H1 (cell line): ENCODE results near the gene SCMH1. TPM values are rescaled to one million over a fixed set of nuclear protein-coding genes. Genes with fewer than 3 reads are reported as not detected.

ENCODE experiments used
- CTCF ChIA-PET: fragments of 300-600 bp; sonication (Branson Sonifier 250); formaldehyde crosslinking; loops from one replicate; lab custom pipeline; 2021; ENCODE audit not compliant: partially characterized antibody; lab: Charles Lee
- POLR2A ChIA-PET: fragments of 300-600 bp; sonication (Branson Sonifier 250); formaldehyde crosslinking; loops from one replicate; lab custom pipeline; 2021; ENCODE audit warnings: inconsistent platforms; ENCODE audit not compliant: partially characterized antibody; lab: Charles Lee
- DNase-seq, 2 experiments: peaks; one replicate each; pipeline versions ENCODE4 v3.0.0 to v3.0.0-alpha.2; 2010 to 2022; ENCODE audit warnings: low spot score in 2 of 2, low read depth in 1 of 2, mixed read lengths in 1 of 2
- FAIRE-seq: peaks from 2 replicates; lab custom pipeline; 2011; peaks lifted over from hg19 to GRCh38; lab: Jason Lieb, UNC
- H2AFZ ChIP-seq: 2 replicates; pipeline ENCODE4 v1.8.1; 2012; ENCODE audit warnings: low read length, inconsistent platforms
- H2AK5ac ChIP-seq: 2 replicates; pipeline ENCODE4 v1.6.1; 2013; ENCODE audit warnings: low read depth, low read length
- H2BK120ac ChIP-seq: replicated peaks from 2 replicates; pipeline ENCODE3; 2013; ENCODE audit warnings: low read depth, low read length, inconsistent platforms
- H2BK12ac ChIP-seq: 2 replicates; pipeline ENCODE4 v1.6.1; 2013; ENCODE audit warnings: low read depth, low read length
- H2BK15ac ChIP-seq: 2 replicates; pipeline ENCODE4 v1.6.1; 2013; ENCODE audit warnings: low read length
- H2BK20ac ChIP-seq: 2 replicates; pipeline ENCODE4 v1.6.1; 2013; ENCODE audit warnings: low read length
- H2BK5ac ChIP-seq: 2 replicates; pipeline ENCODE4 v1.6.1; 2013; ENCODE audit warnings: low read depth, low read length
- H3K14ac ChIP-seq: 2 replicates; pipeline ENCODE4 v1.6.1; 2013; ENCODE audit warnings: inconsistent platforms; ENCODE audit not compliant: insufficient read length
- H3K18ac ChIP-seq: 2 replicates; pipeline ENCODE4 v1.6.1; 2013; ENCODE audit warnings: low read length; ENCODE audit errors: extremely low read depth
- H3K23ac ChIP-seq: 2 replicates; pipeline ENCODE4 v1.6.1; 2013; ENCODE audit warnings: inconsistent platforms; ENCODE audit not compliant: insufficient read length
- H3K23me2 ChIP-seq: 2 replicates; pipeline ENCODE4 v1.6.1; 2013; ENCODE audit warnings: low read depth, low read length
- H3K27ac ChIP-seq: 2 replicates; pipeline ENCODE4 v1.6.1; 2011; ENCODE audit warnings: low read depth, low read length, inconsistent platforms
- H3K27me3 ChIP-seq, 4 experiments: replicated peaks in 1 of 4; 1 replicate in 1 of 4; 2 replicates in 3 of 4; pipeline versions ENCODE4 v1.6.1 to v1.8.1; 2011 to 2013; ENCODE audit warnings: low read length in 3 of 4, mild to moderate bottlenecking in 3 of 4, inconsistent platforms in 2 of 4, mixed read lengths in 2 of 4, moderate library complexity in 1 of 4; ENCODE audit not compliant: control insufficient read depth in 3 of 4, insufficient read depth in 3 of 4; ENCODE audit errors: extremely low read depth in 1 of 4
- H3K36me3 ChIP-seq, 4 experiments: 2 replicates each; pipeline versions ENCODE4 v1.6.1 to v1.8.1; 2011 to 2013; ENCODE audit warnings: mild to moderate bottlenecking in 4 of 4, low read length in 3 of 4, moderate library complexity in 2 of 4, control low read depth in 1 of 4, inconsistent platforms in 1 of 4; ENCODE audit not compliant: insufficient read depth in 4 of 4, control insufficient read depth in 2 of 4
- H3K4ac ChIP-seq: replicated peaks from 2 replicates; pipeline ENCODE3; 2013; ENCODE audit warnings: low read length, low read depth, mixed read lengths, inconsistent platforms; ENCODE audit not compliant: insufficient read length
- H3K4me1 ChIP-seq, 4 experiments: replicated peaks in 1 of 4; 1 replicate in 1 of 4; 2 replicates in 3 of 4; pipeline versions ENCODE4 v1.6.1 to v1.8.1; 2011 to 2013; ENCODE audit warnings: low read length in 3 of 4, inconsistent platforms in 2 of 4, mixed read lengths in 1 of 4; ENCODE audit not compliant: insufficient read depth in 4 of 4, control insufficient read depth in 3 of 4
- H3K4me2 ChIP-seq, 2 experiments: 2 replicates each; pipeline versions ENCODE4 v1.6.1 to v1.8.1; 2011 to 2013; ENCODE audit warnings: low read depth in 2 of 2, low read length in 2 of 2, control low read depth in 1 of 2, inconsistent platforms in 1 of 2, mild to moderate bottlenecking in 1 of 2; ENCODE audit not compliant: insufficient read depth in 1 of 2
- H3K4me3 ChIP-seq, 4 experiments: fragments of 200-600, 300-600 bp in 1 of 4; sonication (generic), shearing (Covaris generic), sonication (Bioruptor Twin) in 1 of 4; 2 replicates each; pipeline versions ENCODE4 v1.5.1 to v1.8.1; 2011 to 2016; ENCODE audit warnings: low read length in 4 of 4, low read depth in 3 of 4, control low read depth in 2 of 4, inconsistent platforms in 2 of 4, mild to moderate bottlenecking in 2 of 4, mixed read lengths in 1 of 4, moderate library complexity in 1 of 4; ENCODE audit not compliant: insufficient read depth in 2 of 4; ENCODE audit errors: extremely low read depth in 1 of 4
- H3K56ac ChIP-seq: replicated peaks from 2 replicates; pipeline ENCODE3; 2013; ENCODE audit warnings: low read depth, mild to moderate bottlenecking, mixed read lengths, low read length, inconsistent platforms; ENCODE audit not compliant: insufficient read length
- H3K79me1 ChIP-seq: 2 replicates; pipeline ENCODE4 v1.6.1; 2013; ENCODE audit warnings: low read depth, low read length, control low read depth
- H3K79me2 ChIP-seq, 2 experiments: 2 replicates each; pipeline versions ENCODE4 v1.6.1 to v1.8.1; 2012 to 2013; ENCODE audit warnings: low read length in 2 of 2, mild to moderate bottlenecking in 2 of 2, inconsistent platforms in 1 of 2; ENCODE audit not compliant: insufficient read depth in 2 of 2, control insufficient read depth in 1 of 2
- H3K9ac ChIP-seq, 4 experiments: replicated peaks in 1 of 4; 1 replicate in 1 of 4; 2 replicates in 3 of 4; pipeline versions ENCODE4 v1.6.1 to v1.8.1; 2011 to 2013; ENCODE audit warnings: low read depth in 3 of 4, low read length in 3 of 4, control low read depth in 2 of 4, mild to moderate bottlenecking in 2 of 4, moderate library complexity in 2 of 4, inconsistent platforms in 1 of 4; ENCODE audit errors: extremely low read depth in 1 of 4
- H3K9me3 ChIP-seq, 2 experiments: 2 replicates each; pipeline versions ENCODE4 v1.6.1 to v1.8.1; 2012 to 2013; ENCODE audit warnings: mild to moderate bottlenecking in 2 of 2, moderate library complexity in 2 of 2, control low read depth in 1 of 2, inconsistent platforms in 1 of 2, low read depth in 1 of 2, low read length in 1 of 2, mixed read lengths in 1 of 2; ENCODE audit not compliant: insufficient read depth in 2 of 2
- H4K20me1 ChIP-seq, 2 experiments: replicated peaks in 1 of 2; 2 replicates each; pipeline versions ENCODE3 to v1.8.1; 2011 to 2013; ENCODE audit warnings: inconsistent platforms in 2 of 2, low read length in 2 of 2, mild to moderate bottlenecking in 1 of 2; ENCODE audit not compliant: insufficient read depth in 2 of 2, control insufficient read depth in 1 of 2
- H4K5ac ChIP-seq: 2 replicates; pipeline ENCODE4 v1.6.1; 2013; ENCODE audit warnings: low read length, low read depth, mixed read lengths, inconsistent platforms; ENCODE audit not compliant: insufficient read length
- H4K8ac ChIP-seq: 2 replicates; pipeline ENCODE4 v1.8.0; 2013; ENCODE audit warnings: mild to moderate bottlenecking, moderate library complexity, low read length, inconsistent platforms; ENCODE audit not compliant: insufficient read depth; ENCODE audit errors: extremely low read depth
- H4K91ac ChIP-seq: replicated peaks from 2 replicates; pipeline ENCODE3; 2013; ENCODE audit warnings: low read length, mixed read lengths, inconsistent platforms; ENCODE audit not compliant: insufficient read length
- BACH1 ChIP-seq: IDR thresholded peaks from 2 replicates; pipeline ENCODE4 v1.6.1; 2012; ENCODE audit warnings: low read length, improper control_type of control experiment
- CTBP2 ChIP-seq: IDR thresholded peaks from 2 replicates; pipeline ENCODE4 v1.7.0; 2011; ENCODE audit warnings: borderline replicate concordance, mild to moderate bottlenecking, moderate library complexity, mixed read lengths, low read length; ENCODE audit not compliant: insufficient read depth, insufficient read length
- FOSL1 ChIP-seq: IDR thresholded peaks from 2 replicates; pipeline ENCODE4 v1.6.1; 2011; ENCODE audit warnings: mild to moderate bottlenecking, low read depth, low read length, moderate library complexity; ENCODE audit not compliant: insufficient read depth
- HDAC6 ChIP-seq: IDR thresholded peaks from one replicate; pipeline ENCODE4 v1.7.1; 2012; ENCODE audit warnings: low read depth, mild to moderate bottlenecking, inconsistent platforms, low read length, moderate library complexity
- KDM5A ChIP-seq: fragments of 200-600 bp; IDR thresholded peaks from 2 replicates; pipeline ENCODE4 v1.7.1; 2012; ENCODE audit warnings: mild to moderate bottlenecking, low read length, inconsistent platforms, mixed read lengths
- MAX ChIP-seq: IDR thresholded peaks from 2 replicates; pipeline ENCODE4 v1.6.1; 2012; ENCODE audit warnings: inconsistent platforms
- RNF2 ChIP-seq: fragments of 200-900, 300-1000 bp; sonication (generic); IDR thresholded peaks from 2 replicates; pipeline ENCODE4 v1.7.1; 2016; ENCODE audit warnings: borderline replicate concordance, low read depth, mild to moderate bottlenecking, antibody characterized with exemption, low read length; ENCODE audit not compliant: poor library complexity, severe bottlenecking; ENCODE audit errors: missing control alignments
- SAP30 ChIP-seq: fragments of 300-600 bp; sonication (generic); IDR thresholded peaks from 2 replicates; pipeline ENCODE4 v1.7.1; 2012; ENCODE audit warnings: low read length, moderate library complexity, mild to moderate bottlenecking, inconsistent platforms; ENCODE audit not compliant: insufficient read depth, insufficient replicate concordance
- ZNF274 ChIP-seq: IDR thresholded peaks from 2 replicates; pipeline ENCODE4 v1.7.0; 2012; ENCODE audit warnings: low read length, borderline replicate concordance; ENCODE audit errors: extremely low read depth
- WGBS, 2 experiments: shearing (Covaris generic) in 1 of 2; methylation state at CpG; one replicate each; pipeline versions ENCODE4 v1.1.6 to v1.1.7; 2013 to 2015; ENCODE audit warnings: low lambda C conversion rate in 2 of 2, mixed read lengths in 2 of 2, inconsistent platforms in 1 of 2, low coverage in 1 of 2, missing lambda C conversion rate in 1 of 2; ENCODE audit not compliant: insufficient replicate concordance in 2 of 2, insufficient coverage in 1 of 2, insufficient read length in 1 of 2; ENCODE audit errors: extremely low coverage in 1 of 2, missing lambda C conversion rate in 1 of 2; 5-methylcytosine and 5-hydroxymethylcytosine counted together
- polyA plus RNA-seq, 7 experiments: library from polyadenylated mRNA; depleted of rRNA in 3 of 7; stranded (reverse) in 5 of 7; unstranded in 2 of 7; fragments of >200 nt in 5 of 7; fragments of 200-250 nt in 2 of 7; gene quantifications; 1 replicate in 5 of 7; 2 replicates in 1 of 7; 4 replicates in 1 of 7; pipeline versions ENCODE4 v1.2.1 to v1.2.3, GENCODE V29; 2011 to 2013; ENCODE audit warnings: missing spikeins in 2 of 7, mixed read lengths in 2 of 7
- total RNA-seq: library from RNA; stranded (reverse); fragmentation: NEBNext Ultra II Directional; extraction: Animal tissue kit (Norgen Biotek cat#: 25700); gene quantifications from 2 replicates; pipeline ENCODE4 v1.2.1, GENCODE V29; 2021
- TF ChIP-seq, protein P1 (sequence below): IDR thresholded peaks from 2 replicates; pipeline ENCODE4 v1.6.1; 2012; ENCODE audit warnings: low read length, inconsistent platforms

The SCMH1 gene
- total and polyA plus RNA-seq, 2 of the 8 experiments (the other 6 are each of a cell fraction or from before 2014, with no cell fraction given), result 16.6 to 30.7 TPM

GRCh38 chr1:41051022-41051421, 191.1 kb downstream of the SCMH1 start:
- H2BK15ac ChIP-seq, result no peak overlapping the region
- H4K91ac ChIP-seq, result no peak overlapping the region
- 91% methylated on average over 1 of the region's 1 CpG; no CpG with 5 or more reads in 1 of the 2 experiments for WGBS, 2 experiments
- H4K8ac ChIP-seq, result no peak overlapping the region
- no peak overlapping the region for H3K27ac ChIP-seq
- no peaks in the 10 kb centered on the region for H3K4me1 ChIP-seq
- H2BK120ac ChIP-seq, result no peak overlapping the region
- H2BK5ac ChIP-seq, result no peak overlapping the region
- H2AFZ ChIP-seq, result no peak overlapping the region
- no peaks in the 10 kb centered on the region for H3K27me3 ChIP-seq
- no peak overlapping the region for H3K9ac ChIP-seq
- ChIA-PET CTCF (no interaction called here), POLR2A (no interaction called here)
- no peaks in the 10 kb centered on the region for H3K9me3 ChIP-seq
- no peak overlapping the region for H3K23ac ChIP-seq
- H4K20me1 ChIP-seq, result peaks cover 0 to 3% of the 10 kb centered on the region in 2 experiments
- no peaks in the 10 kb centered on the region for H3K79me1 ChIP-seq
- H3K4me2 ChIP-seq, result no peak overlapping the region
- no peaks in the 10 kb centered on the region for H3K79me2 ChIP-seq
- FAIRE-seq (no peak), DNase-seq (no peak)
- H2BK20ac ChIP-seq, result no peak overlapping the region
- no peak for TF ChIP-seq FOSL1
- no peak for TF ChIP-seq SAP30
- no peak for TF ChIP-seq BACH1
- TF ChIP-seq, protein P1, sequence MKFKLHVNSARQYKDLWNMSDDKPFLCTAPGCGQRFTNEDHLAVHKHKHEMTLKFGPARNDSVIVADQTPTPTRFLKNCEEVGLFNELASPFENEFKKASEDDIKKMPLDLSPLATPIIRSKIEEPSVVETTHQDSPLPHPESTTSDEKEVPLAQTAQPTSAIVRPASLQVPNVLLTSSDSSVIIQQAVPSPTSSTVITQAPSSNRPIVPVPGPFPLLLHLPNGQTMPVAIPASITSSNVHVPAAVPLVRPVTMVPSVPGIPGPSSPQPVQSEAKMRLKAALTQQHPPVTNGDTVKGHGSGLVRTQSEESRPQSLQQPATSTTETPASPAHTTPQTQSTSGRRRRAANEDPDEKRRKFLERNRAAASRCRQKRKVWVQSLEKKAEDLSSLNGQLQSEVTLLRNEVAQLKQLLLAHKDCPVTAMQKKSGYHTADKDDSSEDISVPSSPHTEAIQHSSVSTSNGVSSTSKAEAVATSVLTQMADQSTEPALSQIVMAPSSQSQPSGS, result no peak
- TF ChIP-seq ZNF274, result no peak
- TF ChIP-seq MAX, result no peak
- TF ChIP-seq HDAC6, result no peak
- no peak for TF ChIP-seq KDM5A
- no peak for TF ChIP-seq CTBP2
- no peak for TF ChIP-seq RNF2
- H4K5ac ChIP-seq, result no peak overlapping the region
- no peak overlapping the region for H2BK12ac ChIP-seq
- no peak overlapping the region for H3K18ac ChIP-seq
- no peak overlapping the region for H3K4ac ChIP-seq
- no peak overlapping the region for H3K4me3 ChIP-seq
- no peak overlapping the region for H3K56ac ChIP-seq
- no peak overlapping the region for H3K14ac ChIP-seq
- H3K36me3 ChIP-seq, result peaks cover 0 to 2% (median 0%) of the 10 kb centered on the region in 4 experiments; a peak in 1 of 8 replicates
- no peak overlapping the region for H2AK5ac ChIP-seq
- H3K23me2 ChIP-seq, result no peaks in the 10 kb centered on the region
